ENCODE measurements around the gene UBE2J2.

GRCh38 chr1:1302006-1302430 lies 28.4 kb upstream of the UBE2J2 start:
- TF ChIP-seq EZH2 (IDR thresholded peaks at IDR 0.05) (no peak), POLR2AphosphoS5 (IDR thresholded peaks at IDR 0.05; ENCODE audit: borderline replicate concordance, low read depth, low read length) (no peak), FOXP2 (optimal IDR thresholded peaks at IDR 0.05; ENCODE audit: control extremely low read depth, extremely low read length, insufficient read depth) (no peak)
